ENCODE measurements around the gene CTNND2.

- TF ChIP-seq YY1 (IDR thresholded peaks at IDR 0.05; ENCODE audit: insufficient read depth, insufficient read length) = no peak
- no peak for TF ChIP-seq SUZ12 (IDR thresholded peaks at IDR 0.05; ENCODE audit: extremely low read depth, insufficient read depth, insufficient read length)
Observed at GRCh38 chr5:11026543-11026942, 877.7 kb downstream of the CTNND2 start.
